Upper lobe of right lung (tissue), 1 donor: ENCODE measurements around the gene SFMBT1. TPM values are rescaled to one million over a fixed set of nuclear protein-coding genes. Genes with fewer than 3 reads are reported as not detected.

Source experiments
- ATAC-seq: fragments of 200-7000 bp; cut with Tn5 transposase; one replicate; pipeline ENCODE4 v1.9.1; 2020; ENCODE audit warnings: mild to moderate bottlenecking, moderate library complexity
- DNase-seq: peaks from one replicate; pipeline ENCODE4 v3.0.0-alpha.2; 2020
- H3K27ac ChIP-seq: fragments of 200-600 bp; one replicate; pipeline ENCODE4 v1.8.0; 2022
- H3K27me3 ChIP-seq: fragments of 200-600 bp; one replicate; pipeline ENCODE4 v1.8.0; 2022; ENCODE audit warnings: mild to moderate bottlenecking
- H3K36me3 ChIP-seq: fragments of 200-600 bp; one replicate; pipeline ENCODE4 v1.8.0; 2022
- H3K4me1 ChIP-seq: fragments of 200-600 bp; one replicate; pipeline ENCODE4 v1.8.0; 2022
- H3K4me3 ChIP-seq: fragments of 200-600 bp; one replicate; pipeline ENCODE4 v1.8.0; 2022; ENCODE audit warnings: mild to moderate bottlenecking
- H3K9me3 ChIP-seq: fragments of 200-600 bp; one replicate; pipeline ENCODE4 v1.8.0; 2022
- CTCF ChIP-seq: fragments of 200-600 bp; IDR thresholded peaks from one replicate; pipeline ENCODE4 v1.8.0; 2022; ENCODE audit warnings: antibody characterized with exemption
- intact Hi-C: fragments of 100-400 bp; cut with DNase I; formaldehyde crosslinking; loops from one replicate; pipeline ENCODE4 v1.11.0; 2022
- total RNA-seq: library from RNA; stranded (reverse); fragmentation: NEBNext Ultra II Directional; extraction: Animal tissue kit (Norgen Biotek cat#: 25700); gene quantifications from one replicate; pipeline ENCODE4 v1.2.1, GENCODE V29; 2021
- donor health status: DM: no; HTN: yes; CAD: no; lungs with severe emphysema.

The SFMBT1 gene
- total RNA-seq, 1 donor from 2014 or later = 17.2 TPM

- TF ChIP-seq CTCF = no peak
Observed at GRCh38 chr3:53008932-53009331, 36.9 kb downstream of the SFMBT1 start.

GRCh38 chr3:53005854-53006513 is 39.9 kb downstream of the SFMBT1 start:
- Histone ChIP-seq H3K9me3 (no peaks in the 10 kb centered on the region), H3K4me3 (no peak overlapping the region), H3K27me3 (no peaks in the 10 kb centered on the region), H3K27ac (no peak overlapping the region), H3K36me3 (no peaks in the 10 kb centered on the region), H3K4me1 (no peaks in the 10 kb centered on the region)
- TF ChIP-seq CTCF = no peak
- ATAC-seq = no peak
- intact Hi-C loops = no loop called here
- DNase-seq = no peak

More at GRCh38 chr3:53008932-53009331, 36.9 kb downstream of the SFMBT1 start:
- Histone ChIP-seq H3K4me3 (no peak overlapping the region), H3K36me3 (no peaks in the 10 kb centered on the region), H3K9me3 (no peaks in the 10 kb centered on the region), H3K4me1 (no peaks in the 10 kb centered on the region), H3K27ac (no peak overlapping the region), H3K27me3 (no peaks in the 10 kb centered on the region)
- no peak for DNase-seq
- intact Hi-C loops = no loop called here
- ATAC-seq = no peak

- TF ChIP-seq CTCF = no peak
- DNase-seq = no peak
- H3K36me3 ChIP-seq = no peaks in the 10 kb centered on the region
- H3K9me3 ChIP-seq = no peaks in the 10 kb centered on the region
- intact Hi-C loops = no loop called here
- no peaks in the 10 kb centered on the region for H3K27me3 ChIP-seq
- no peak overlapping the region for H3K4me3 ChIP-seq
- H3K27ac ChIP-seq = no peak overlapping the region
- ATAC-seq = no peak
- H3K4me1 ChIP-seq = no peaks in the 10 kb centered on the region
Observed at GRCh38 chr3:53005338-53005737, 40.5 kb downstream of the SFMBT1 start.

GRCh38 chr3:53003320-53003719 is 42.6 kb downstream of the SFMBT1 start:
- Histone ChIP-seq H3K4me3 (no peak overlapping the region), H3K27ac (no peak overlapping the region), H3K27me3 (no peaks in the 10 kb centered on the region), H3K9me3 (no peaks in the 10 kb centered on the region), H3K36me3 (no peaks in the 10 kb centered on the region), H3K4me1 (no peaks in the 10 kb centered on the region)
- ATAC-seq (no peak), DNase-seq (no peak)
- intact Hi-C loops = no loop called here
- no peak for TF ChIP-seq CTCF

GRCh38 chr3:52998771-52999513 is 46.9 kb downstream of the SFMBT1 start:
- TF ChIP-seq CTCF = no peak
- intact Hi-C loops = no loop called here
- Histone ChIP-seq H3K4me3 (no peak overlapping the region), H3K36me3 (no peaks in the 10 kb centered on the region), H3K27me3 (no peaks in the 10 kb centered on the region), H3K4me1 (no peaks in the 10 kb centered on the region), H3K9me3 (no peaks in the 10 kb centered on the region), H3K27ac (no peak overlapping the region)
- peak; percentile 66 for DNase-seq
- peak; percentile 67 for ATAC-seq
